ENCODE data around the gene CLSTN2. TPM values are rescaled to one million over a fixed set of nuclear protein-coding genes. Genes with fewer than 3 reads are reported as not detected.

Gene CLSTN2
- total RNA-seq, 1 experiment from 2014 or later = 0.07 TPM

DNA sequence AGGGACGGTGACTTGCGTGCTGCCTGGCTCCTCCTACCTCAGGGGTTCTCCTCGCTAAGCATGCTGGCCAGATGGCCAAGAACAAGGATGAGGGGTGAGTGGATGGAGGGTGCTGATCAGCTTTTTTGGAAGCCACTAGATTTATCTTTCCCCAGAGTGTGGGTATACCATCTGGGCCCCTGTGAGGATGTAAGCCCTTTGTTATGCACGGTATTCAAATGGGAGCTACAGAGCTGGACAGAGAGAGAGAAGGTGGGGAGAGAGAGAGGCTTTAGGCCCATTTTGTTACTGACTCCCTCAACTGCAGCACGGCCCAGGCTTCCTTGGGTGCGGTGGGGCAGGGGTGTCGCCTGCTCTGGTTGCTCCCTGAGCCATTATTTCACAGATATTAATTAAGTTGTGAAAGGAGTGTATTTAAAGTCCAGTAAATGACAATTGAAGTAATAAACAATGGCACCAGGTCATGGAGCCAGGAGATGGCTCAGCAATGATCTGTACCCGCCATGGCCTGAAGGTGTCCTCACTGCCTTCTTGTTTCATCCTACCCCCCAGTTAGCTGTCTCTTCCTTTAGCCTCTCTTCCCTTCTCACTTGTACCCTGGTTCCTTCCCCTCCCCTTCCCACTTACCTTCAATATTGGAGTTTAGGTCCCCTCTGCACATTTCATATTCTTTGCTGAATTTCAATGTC is 158.0 kb downstream of the CLSTN2 start:
- no peaks in the 10 kb centered on the region for H3K36me3 Mint-ChIP-seq (ENCODE audit: insufficient read depth, unreplicated experiment)
- intact Hi-C loops (cut with micrococcal nuclease; ENCODE audit: unreplicated experiment) = no loop called here
- no peak overlapping the region for H3K27ac Mint-ChIP-seq (ENCODE audit: unreplicated experiment)
- CTCF ChIA-PET = no interaction called here
- H3K9me3 Mint-ChIP-seq (ENCODE audit: low read depth, unreplicated experiment) = peaks cover 7% of the 10 kb centered on the region
- peaks cover 38% of the 10 kb centered on the region for H3K27me3 Mint-ChIP-seq (ENCODE audit: unreplicated experiment)
- BruUV-seq (replicated peaks) = no TSS peak
- H3K4me3 Mint-ChIP-seq (ENCODE audit: low read depth, unreplicated experiment) = no peak overlapping the region
- TF ChIP-seq, protein P1, sequence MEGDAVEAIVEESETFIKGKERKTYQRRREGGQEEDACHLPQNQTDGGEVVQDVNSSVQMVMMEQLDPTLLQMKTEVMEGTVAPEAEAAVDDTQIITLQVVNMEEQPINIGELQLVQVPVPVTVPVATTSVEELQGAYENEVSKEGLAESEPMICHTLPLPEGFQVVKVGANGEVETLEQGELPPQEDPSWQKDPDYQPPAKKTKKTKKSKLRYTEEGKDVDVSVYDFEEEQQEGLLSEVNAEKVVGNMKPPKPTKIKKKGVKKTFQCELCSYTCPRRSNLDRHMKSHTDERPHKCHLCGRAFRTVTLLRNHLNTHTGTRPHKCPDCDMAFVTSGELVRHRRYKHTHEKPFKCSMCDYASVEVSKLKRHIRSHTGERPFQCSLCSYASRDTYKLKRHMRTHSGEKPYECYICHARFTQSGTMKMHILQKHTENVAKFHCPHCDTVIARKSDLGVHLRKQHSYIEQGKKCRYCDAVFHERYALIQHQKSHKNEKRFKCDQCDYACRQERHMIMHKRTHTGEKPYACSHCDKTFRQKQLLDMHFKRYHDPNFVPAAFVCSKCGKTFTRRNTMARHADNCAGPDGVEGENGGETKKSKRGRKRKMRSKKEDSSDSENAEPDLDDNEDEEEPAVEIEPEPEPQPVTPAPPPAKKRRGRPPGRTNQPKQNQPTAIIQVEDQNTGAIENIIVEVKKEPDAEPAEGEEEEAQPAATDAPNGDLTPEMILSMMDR (IDR thresholded peaks at IDR 0.05; ENCODE audit: unreplicated experiment) = no peak
- no peak for DNase-seq
- H3K4me1 Mint-ChIP-seq (ENCODE audit: low read depth, unreplicated experiment) = no peaks in the 10 kb centered on the region

DNA sequence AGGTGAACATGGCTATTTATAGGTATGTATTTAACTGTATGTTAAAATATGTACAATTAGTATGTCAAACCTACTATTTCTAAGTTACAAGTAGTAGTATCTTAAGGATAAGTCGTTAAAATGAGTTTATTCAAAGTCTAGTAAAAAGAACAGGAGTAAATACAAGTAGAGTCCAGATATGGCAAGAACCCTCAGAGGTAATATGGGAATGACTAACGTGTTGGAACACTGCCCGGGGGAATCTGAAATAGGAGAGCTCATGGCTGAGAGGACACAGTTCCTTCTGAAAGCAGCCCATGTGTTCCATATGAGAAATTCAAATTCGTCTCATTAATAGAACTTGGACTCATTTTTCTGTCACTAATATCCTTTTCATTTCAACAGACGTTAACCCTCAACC is 158.8 kb downstream of the CLSTN2 start:
- Mint-ChIP-seq H3K36me3 (ENCODE audit: insufficient read depth, unreplicated experiment) (no peaks in the 10 kb centered on the region), H3K4me1 (ENCODE audit: low read depth, unreplicated experiment) (no peaks in the 10 kb centered on the region), H3K27ac (ENCODE audit: unreplicated experiment) (no peak overlapping the region), H3K9me3 (ENCODE audit: low read depth, unreplicated experiment) (peaks cover 7% of the 10 kb centered on the region), H3K4me3 (ENCODE audit: low read depth, unreplicated experiment) (no peak overlapping the region), H3K27me3 (ENCODE audit: unreplicated experiment) (peaks cover 38% of the 10 kb centered on the region)
- CTCF ChIA-PET = no interaction called here
- peak; percentile 37 for DNase-seq
- intact Hi-C loops (cut with micrococcal nuclease; ENCODE audit: unreplicated experiment) = no loop called here
- no TSS peak for BruUV-seq (replicated peaks)
- TF ChIP-seq, protein P1 (IDR thresholded peaks at IDR 0.05; ENCODE audit: unreplicated experiment) = no peak

DNA sequence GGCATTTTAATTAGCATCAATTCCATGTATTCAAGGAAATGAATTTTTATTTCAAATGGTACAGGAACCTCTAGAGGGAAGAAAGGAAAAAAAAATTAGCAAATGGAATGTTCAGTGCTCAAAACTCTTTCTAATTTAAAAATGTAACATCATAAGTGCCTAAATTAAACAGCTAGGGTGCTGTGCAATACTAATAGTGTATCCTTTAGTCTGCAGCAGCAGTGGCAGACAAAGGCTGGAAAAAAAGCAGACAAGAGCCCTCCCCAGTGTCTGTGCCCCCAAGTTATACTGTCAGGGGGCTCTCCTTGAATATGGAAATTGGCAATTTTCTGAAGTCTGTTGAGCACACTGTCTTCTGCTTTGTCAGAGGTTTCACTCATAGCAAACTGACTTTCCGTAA is 159.5 kb downstream of the CLSTN2 start:
- Mint-ChIP-seq H3K9me3 (ENCODE audit: low read depth, unreplicated experiment) (peaks cover 3% of the 10 kb centered on the region), H3K36me3 (ENCODE audit: insufficient read depth, unreplicated experiment) (no peaks in the 10 kb centered on the region), H3K4me1 (ENCODE audit: low read depth, unreplicated experiment) (no peaks in the 10 kb centered on the region), H3K27ac (ENCODE audit: unreplicated experiment) (no peak overlapping the region), H3K4me3 (ENCODE audit: low read depth, unreplicated experiment) (no peak overlapping the region), H3K27me3 (ENCODE audit: unreplicated experiment) (peaks cover 38% of the 10 kb centered on the region)
- intact Hi-C loops (cut with micrococcal nuclease; ENCODE audit: unreplicated experiment) = no loop called here
- CTCF ChIA-PET = no interaction called here
- TF ChIP-seq, protein P1 (IDR thresholded peaks at IDR 0.05; ENCODE audit: unreplicated experiment) = no peak
- DNase-seq = no peak
- BruUV-seq (replicated peaks) = no TSS peak

DNA sequence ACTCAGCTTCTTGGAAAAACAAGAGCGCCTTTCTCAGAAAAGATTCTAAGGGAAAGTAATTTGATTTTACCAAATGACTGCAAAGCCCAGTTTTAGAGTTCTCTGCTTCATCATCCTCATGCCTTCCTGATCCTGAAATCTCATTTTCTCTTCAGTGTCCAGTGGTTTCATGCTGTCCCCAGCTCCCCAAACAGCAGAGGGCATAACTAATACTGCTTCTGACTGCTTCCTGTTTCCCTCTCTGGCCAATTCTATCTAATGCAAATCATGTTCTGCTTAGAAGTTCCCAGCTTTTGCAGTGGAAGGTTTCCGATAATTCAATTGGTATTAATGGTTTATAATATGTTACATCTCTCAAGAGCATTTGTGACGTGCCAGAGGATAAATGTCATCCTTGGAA is 161.1 kb downstream of the CLSTN2 start:
- Mint-ChIP-seq H3K4me3 (ENCODE audit: low read depth, unreplicated experiment) (no peak overlapping the region), H3K4me1 (ENCODE audit: low read depth, unreplicated experiment) (no peaks in the 10 kb centered on the region), H3K27me3 (ENCODE audit: unreplicated experiment) (peaks cover 35% of the 10 kb centered on the region), H3K36me3 (ENCODE audit: insufficient read depth, unreplicated experiment) (no peaks in the 10 kb centered on the region), H3K9me3 (ENCODE audit: low read depth, unreplicated experiment) (peaks cover 6% of the 10 kb centered on the region), H3K27ac (ENCODE audit: unreplicated experiment) (no peak overlapping the region)
- BruUV-seq (replicated peaks) = no TSS peak
- CTCF ChIA-PET = no interaction called here
- no peak for DNase-seq
- TF ChIP-seq, protein P1 (IDR thresholded peaks at IDR 0.05; ENCODE audit: unreplicated experiment) = no peak
- intact Hi-C loops (cut with micrococcal nuclease; ENCODE audit: unreplicated experiment) = no loop called here
